NCI-H1436 (cell line): ENCODE results near the gene NF1.
"Not testable (repeated sequence)": the region's sequence is repeated elsewhere in the genome, so short reads cannot be mapped to it uniquely, and the experiment has no call there.

Experiments
- DNase-seq: peaks from one replicate; lab custom pipeline; 2025; lab: John Stamatoyannopoulos, UW

The NF1 gene

GRCh38 chr17:31178951-31179350 lies 84.2 kb downstream of the NF1 start:
- DNase-seq, result not testable (repeated sequence)

GRCh38 chr17:31195305-31195704 lies 100.5 kb downstream of the NF1 start:
- no peak for DNase-seq

DNA sequence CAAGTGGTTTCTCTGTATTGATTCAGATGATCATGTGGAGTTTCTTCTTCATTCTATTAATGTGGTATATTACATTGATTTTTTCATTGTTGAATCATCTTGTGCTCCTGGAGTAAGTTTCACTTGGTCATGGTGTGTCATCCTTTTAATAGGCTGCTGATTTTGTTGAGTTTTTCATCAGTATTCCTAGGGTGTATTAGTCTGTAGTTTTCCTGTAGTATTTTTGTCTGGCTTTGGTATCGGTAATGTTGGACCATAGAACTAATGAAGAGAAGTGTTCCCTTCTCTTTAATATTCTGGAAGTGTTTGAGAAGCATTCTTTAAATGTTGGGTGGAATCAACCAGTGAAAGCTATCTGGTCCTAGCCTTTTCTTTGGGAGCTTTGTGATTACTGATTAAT lies 103.2 kb downstream of the NF1 start:
- no peak for DNase-seq

- DNase-seq, result not testable (repeated sequence)
Observed at GRCh38 chr17:31198666-31199065, 103.9 kb downstream of the NF1 start.

DNA sequence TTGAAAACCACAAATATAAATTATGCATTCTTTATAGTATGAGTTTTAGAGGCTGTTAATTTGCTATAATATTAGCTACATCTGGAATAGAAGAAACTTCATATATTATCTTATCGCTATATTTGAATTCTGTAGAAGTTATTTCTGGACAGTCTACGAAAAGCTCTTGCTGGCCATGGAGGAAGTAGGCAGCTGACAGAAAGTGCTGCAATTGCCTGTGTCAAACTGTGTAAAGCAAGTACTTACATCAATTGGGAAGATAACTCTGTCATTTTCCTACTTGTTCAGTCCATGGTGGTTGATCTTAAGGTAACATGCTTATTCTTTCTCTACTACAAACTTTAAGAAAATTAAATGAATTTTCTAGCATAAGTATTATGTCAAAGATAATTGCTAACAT lies 105.5 kb downstream of the NF1 start:
- no peak for DNase-seq

GRCh38 chr17:31202968-31203367 lies 108.2 kb downstream of the NF1 start:
- no peak for DNase-seq

DNA sequence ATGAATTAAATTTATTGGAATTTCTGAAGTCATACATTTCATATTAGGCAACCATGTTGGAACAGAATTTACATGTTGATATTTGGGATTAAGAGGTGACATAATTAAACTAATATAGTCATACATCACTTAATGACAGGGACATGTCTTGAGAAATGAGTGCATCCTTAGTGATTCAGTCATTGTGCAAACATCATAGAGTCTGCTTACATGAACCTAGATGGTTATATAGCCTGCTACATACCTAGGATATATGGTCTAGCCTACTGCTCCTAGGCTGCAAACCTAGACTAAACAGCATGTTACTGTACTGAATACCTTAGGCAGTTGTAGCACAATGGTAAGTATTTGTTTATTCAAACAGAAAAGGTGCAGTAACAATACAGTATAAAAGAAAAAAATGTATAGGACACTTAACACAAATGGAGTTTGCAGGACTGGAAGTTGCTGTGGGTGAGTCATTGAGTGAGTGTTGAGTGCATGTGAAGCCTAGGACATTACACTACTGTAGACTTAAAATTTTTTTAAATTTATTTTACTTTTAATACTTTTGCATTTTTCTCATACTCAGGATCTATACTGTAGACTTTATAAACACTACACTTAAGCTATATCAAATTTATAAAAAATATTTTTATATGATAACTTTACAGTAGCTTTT lies 116.7 kb downstream of the NF1 start:
- no peak for DNase-seq

GRCh38 chr17:31216031-31216751 lies 121.4 kb downstream of the NF1 start:
- peak; percentile 58 for DNase-seq

- no peak for DNase-seq
Observed at GRCh38 chr17:31224366-31224765, 129.6 kb downstream of the NF1 start.

DNA sequence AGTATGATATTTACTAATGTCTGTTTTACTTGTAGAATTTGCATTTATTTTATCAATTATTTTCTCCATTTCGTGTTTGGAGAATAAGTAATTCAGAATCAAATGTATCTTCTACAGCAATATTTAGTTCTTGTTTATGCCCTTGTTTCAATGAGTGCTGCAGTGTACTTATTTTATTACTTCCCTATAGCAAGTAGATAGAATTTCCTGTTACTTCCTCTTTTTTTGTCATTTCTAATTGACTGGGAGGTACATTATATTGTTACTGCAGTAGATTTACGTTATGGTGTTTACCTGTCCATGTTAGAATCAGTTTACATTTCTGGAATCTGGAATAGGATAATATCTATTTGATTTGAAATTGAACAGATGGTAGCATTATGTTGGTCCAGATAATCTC lies 131.1 kb downstream of the NF1 start:
- no peak for DNase-seq

- no peak for DNase-seq
Observed at GRCh38 chr17:31226373-31226772, 131.6 kb downstream of the NF1 start.

DNA sequence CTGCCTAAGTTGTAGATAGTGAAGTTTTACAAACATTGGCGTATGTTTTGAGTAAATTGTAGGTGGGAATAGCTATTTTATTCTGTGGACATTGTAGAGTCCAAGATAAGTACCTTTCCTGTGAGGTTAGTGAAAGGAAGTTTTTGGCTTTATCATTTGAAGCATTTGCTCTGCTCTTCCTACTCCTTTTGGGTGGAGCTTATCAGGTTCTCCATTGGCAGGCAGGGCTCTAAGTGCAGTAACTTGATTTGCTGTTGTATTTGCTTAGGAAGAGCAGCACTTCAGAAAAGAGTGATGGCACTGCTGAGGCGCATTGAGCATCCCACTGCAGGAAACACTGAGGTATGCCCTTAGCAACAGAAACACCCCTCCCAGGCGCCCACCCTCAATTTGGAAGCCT lies 132.2 kb downstream of the NF1 start:
- DNase-seq, result no peak

DNA sequence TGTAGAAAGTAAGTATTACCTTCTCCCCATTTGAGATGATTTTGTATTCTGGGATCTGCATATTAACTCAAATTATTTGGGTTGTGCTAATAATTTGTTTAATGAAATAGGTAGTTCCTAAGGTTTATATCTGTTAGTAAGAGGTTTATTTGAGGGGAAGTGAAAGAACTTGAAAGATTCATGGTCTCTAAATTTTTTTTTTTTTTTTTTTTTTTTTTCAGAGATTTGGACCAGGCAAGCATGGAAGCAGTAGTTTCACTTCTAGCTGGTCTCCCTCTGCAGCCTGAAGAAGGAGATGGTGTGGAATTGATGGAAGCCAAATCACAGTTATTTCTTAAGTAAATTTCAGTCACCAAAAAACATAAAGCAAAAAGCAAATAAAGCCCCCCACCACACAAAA lies 137.1 kb downstream of the NF1 start:
- no peak for DNase-seq

DNA sequence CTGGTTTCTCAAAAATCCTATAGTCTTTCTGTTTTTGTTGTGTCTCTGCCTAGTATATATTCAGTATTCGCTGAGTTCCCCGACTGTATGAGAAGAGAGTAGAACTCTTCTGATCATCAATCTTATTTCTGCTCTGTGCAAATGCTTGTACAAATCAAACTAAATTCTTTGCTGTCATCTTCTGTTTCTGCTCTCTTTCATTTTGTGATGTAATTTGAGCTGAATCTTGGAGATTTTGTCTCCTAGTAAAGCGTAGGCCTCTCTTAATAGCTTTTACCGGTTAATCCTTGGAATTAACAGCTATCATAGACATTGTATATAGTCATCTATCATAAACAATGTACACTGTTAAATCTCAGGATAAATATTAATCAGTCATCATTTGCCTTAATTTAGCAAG lies 140.3 kb downstream of the NF1 start:
- DNase-seq, result no peak

- no peak for DNase-seq
Observed at GRCh38 chr17:31236137-31236536, 141.4 kb downstream of the NF1 start.

- no peak for DNase-seq
Observed at GRCh38 chr17:31236712-31237111, 141.9 kb downstream of the NF1 start.

GRCh38 chr17:31241116-31241515 lies 146.3 kb downstream of the NF1 start:
- no peak for DNase-seq

- no peak for DNase-seq
Observed at GRCh38 chr17:31248986-31249834, 154.4 kb downstream of the NF1 start.

GRCh38 chr17:31249835-31250141 lies 155.0 kb downstream of the NF1 start:
- no peak for DNase-seq

- no peak for DNase-seq
Observed at GRCh38 chr17:31250229-31250628, 155.5 kb downstream of the NF1 start.

DNA sequence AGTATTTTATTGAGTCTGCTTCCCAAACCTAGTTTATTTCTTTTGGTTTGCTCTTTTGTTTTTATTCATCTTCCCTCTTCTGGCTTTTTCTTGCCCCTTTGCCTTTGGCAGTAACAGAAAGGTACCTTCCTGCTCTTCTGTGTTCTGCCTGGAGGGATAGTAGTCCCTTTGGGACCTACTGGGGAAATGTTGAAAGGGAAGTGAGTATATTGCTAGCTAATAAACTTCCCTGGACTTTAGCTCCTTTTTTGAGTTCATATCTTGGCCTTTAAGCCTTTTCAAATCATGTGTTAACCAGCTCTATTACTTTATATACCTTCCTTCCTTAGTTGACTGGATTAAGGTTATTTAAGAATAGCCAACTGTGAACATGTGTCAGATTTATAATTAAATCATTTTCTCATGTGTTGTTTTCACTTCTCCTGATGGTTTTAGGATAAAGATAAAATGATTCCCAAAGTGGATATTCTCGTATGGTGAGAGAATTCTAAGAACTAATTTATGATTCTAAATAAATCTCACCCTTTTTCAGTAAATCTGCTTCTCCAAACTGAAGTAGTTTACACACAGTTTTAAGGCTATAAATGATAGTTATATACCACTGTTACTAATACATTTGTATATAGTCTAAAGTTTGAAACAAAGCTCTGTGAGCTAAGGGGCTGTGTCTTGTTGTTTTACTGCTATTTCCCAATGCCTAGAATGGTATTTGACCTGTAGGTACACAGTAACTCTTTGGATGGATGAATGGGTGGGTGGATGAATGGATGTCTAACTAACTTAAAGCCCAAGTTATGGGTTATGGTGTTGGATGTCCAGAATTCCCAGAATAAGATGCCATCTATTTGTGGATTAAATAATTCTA lies 156.6 kb downstream of the NF1 start:
- no peak for DNase-seq

DNA sequence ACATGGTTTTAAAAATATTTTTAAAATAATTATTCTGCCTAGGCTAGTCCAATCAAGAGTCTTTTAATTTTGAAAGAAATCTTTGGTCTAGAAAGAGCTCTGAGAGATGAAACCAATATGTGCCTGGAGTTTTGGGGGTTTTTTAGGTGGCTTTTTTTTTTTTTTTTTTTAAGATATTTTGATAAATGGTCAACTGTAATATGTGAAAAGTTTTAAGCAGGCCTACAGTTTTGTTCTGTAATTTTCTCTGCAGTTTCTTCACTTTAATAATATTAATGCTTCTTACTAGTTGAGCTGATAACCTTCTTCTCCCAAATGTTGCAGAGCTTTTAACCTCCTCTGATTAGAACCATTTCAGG lies 157.2 kb downstream of the NF1 start:
- no peak for DNase-seq
